H7 (cell line): ENCODE results near the gene ST6GALNAC6. TPM values are rescaled to one million over a fixed set of nuclear protein-coding genes. Genes with fewer than 3 reads are reported as not detected.
A peak's percentile ranks its signal among the peaks of the same experiment; 100 is the strongest.
"Not testable (repeated sequence)": the region's sequence is repeated elsewhere in the genome, so short reads cannot be mapped to it uniquely, and the experiment has no call there.

ENCODE experiments used
- DNase-seq: peaks from one replicate; pipeline ENCODE4 v3.0.0; 2012
- H3K27me3 ChIP-seq: 2 replicates; pipeline ENCODE4 v1.6.0; 2011; ENCODE audit warnings: mild to moderate bottlenecking, low read length; ENCODE audit not compliant: control insufficient read depth, insufficient read depth
- H3K36me3 ChIP-seq: replicated peaks from 2 replicates; pipeline ENCODE4 v1.5.1; 2011; ENCODE audit warnings: low read length; ENCODE audit not compliant: control insufficient read depth, insufficient read depth
- H3K4me3 ChIP-seq: 2 replicates; pipeline ENCODE4 v1.5.1; 2011; ENCODE audit warnings: low read depth, mild to moderate bottlenecking, control low read depth, low read length, moderate library complexity; ENCODE audit not compliant: insufficient read depth
- total RNA-seq: library from RNA; depleted of rRNA; stranded (reverse); fragments of >200 nt; shearing (Covaris generic); gene quantifications from 2 replicates; pipeline ENCODE4 v1.2.3, GENCODE V29; 2014

Gene ST6GALNAC6
- total RNA-seq, 1 experiment from 2014 or later, result 30.6 TPM

DNA sequence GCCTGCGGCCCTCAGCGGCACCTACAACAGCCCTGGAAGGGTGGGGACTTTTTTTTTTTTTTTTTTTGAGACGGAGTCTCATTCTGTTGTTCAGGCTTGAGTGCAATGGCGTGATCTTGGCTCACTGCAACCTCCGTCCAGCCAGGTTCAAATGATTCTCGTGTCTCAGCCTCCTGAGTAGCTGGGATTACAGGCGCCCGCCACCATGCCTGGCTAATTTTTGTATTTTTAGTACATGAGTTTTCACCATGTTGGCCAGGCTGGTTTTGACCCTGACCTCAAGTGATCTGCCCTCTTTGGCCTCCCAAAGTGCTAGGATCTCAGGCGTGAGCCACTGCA is 29.3 kb downstream of the ST6GALNAC6 start:
- H3K36me3 ChIP-seq, H3K4me3 ChIP-seq, DNase-seq, H3K27me3 ChIP-seq: not testable (repeated sequence)

DNA sequence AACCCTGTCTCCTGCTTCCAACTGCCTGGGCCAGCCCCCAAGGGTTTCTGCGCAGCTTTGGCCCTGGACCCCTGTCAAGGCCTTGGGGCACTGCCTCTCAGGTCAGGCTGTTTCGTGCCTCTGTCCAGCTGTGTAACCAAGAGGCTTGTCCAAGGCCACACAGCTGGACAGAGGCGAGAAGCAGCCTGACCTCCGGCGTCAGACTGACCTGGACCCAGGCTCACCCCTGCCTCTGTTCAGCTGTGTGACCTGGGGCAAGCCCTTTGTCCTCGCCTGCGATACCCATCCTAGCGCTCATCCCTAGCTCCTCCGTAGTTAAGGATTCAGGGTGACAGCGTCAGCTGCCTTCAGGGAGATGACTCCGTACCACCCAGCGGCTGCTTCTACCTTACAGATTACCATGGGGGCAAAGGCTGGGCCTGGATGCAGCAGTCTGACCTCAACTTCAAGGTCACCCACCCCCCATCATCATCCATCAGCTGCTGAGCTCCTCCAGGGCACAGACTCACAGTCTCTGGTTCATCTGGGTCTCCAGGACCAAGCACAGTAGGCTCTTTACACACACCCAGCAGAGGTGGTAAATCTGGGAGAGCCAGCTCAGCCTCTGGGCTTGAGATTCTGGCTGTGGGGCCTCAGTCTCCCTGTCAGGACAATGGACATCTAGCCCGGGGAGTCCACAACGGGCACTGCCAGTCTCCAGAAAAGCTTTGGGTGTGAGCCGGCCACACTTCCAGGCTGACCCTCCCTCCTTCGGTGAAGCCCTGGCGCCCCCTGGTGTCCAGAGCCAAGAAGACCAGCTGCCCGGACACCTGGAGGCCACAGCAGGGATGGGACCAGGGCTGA is 29.9 kb downstream of the ST6GALNAC6 start:
- Histone ChIP-seq H3K36me3 (no peaks in the 10 kb centered on the region), H3K4me3 (no peak overlapping the region), H3K27me3 (no peaks in the 10 kb centered on the region)
- peak; percentile 99 for DNase-seq

DNA sequence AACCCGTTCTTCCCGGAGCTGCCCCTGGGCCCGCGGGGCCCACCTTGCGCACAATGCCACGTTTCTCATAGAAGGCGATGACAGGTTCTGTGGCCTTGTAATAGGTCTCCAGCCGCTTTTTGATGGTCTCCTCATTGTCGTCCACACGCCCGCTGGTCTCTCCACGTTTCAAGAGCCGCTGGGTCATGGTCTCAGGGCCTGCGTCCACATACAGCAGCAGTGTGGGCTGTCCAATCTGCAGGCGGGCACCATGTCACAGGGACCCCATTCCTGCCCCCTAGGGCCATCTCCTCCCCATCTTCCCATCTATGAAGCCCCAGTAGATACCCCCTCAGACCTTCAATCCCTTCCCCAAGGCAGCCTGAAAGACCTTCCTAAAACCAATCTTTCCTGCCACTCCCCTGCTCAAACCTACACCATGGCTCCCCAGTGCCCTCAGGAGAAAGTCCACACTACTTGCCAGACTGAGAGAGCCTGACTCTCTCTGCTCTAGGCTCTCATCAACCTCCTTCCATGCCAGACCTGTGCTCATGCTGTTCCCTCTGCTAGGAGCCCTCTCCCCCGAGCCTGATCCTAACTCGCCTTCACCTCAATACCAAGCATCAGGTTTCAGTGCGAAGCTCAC is 31.0 kb downstream of the ST6GALNAC6 start:
- H3K36me3 ChIP-seq, result no peaks in the 10 kb centered on the region
- H3K4me3 ChIP-seq, result no peak overlapping the region
- no peaks in the 10 kb centered on the region for H3K27me3 ChIP-seq
- peak; percentile 70 for DNase-seq

GRCh38 chr9:127867356-127868277 is 31.8 kb downstream of the ST6GALNAC6 start:
- peak; percentile 72 for DNase-seq
- H3K4me3 ChIP-seq, result no peak overlapping the region
- no peaks in the 10 kb centered on the region for H3K36me3 ChIP-seq
- no peaks in the 10 kb centered on the region for H3K27me3 ChIP-seq

DNA sequence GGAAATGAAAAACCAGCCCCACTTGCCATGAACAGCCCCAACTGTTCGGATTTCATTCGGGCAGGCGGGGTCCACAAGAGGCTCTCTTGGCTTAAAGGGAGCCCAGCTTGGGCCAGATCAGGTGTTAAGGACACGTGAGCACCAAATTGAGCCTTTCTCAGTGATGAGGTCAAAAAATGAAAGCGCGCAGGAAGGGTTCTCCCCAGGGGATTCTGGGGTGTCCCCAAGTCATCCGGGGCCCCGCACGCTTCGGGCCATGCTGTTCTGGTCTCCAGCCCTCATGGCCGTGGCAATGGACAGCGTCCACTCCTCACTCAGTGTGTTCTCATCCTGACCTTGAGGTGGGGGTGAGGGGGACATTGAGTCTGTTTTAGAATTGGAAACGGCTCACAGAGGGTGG is 32.9 kb downstream of the ST6GALNAC6 start:
- Histone ChIP-seq H3K27me3 (no peaks in the 10 kb centered on the region), H3K36me3 (no peaks in the 10 kb centered on the region), H3K4me3 (no peak overlapping the region)
- no peak for DNase-seq

DNA sequence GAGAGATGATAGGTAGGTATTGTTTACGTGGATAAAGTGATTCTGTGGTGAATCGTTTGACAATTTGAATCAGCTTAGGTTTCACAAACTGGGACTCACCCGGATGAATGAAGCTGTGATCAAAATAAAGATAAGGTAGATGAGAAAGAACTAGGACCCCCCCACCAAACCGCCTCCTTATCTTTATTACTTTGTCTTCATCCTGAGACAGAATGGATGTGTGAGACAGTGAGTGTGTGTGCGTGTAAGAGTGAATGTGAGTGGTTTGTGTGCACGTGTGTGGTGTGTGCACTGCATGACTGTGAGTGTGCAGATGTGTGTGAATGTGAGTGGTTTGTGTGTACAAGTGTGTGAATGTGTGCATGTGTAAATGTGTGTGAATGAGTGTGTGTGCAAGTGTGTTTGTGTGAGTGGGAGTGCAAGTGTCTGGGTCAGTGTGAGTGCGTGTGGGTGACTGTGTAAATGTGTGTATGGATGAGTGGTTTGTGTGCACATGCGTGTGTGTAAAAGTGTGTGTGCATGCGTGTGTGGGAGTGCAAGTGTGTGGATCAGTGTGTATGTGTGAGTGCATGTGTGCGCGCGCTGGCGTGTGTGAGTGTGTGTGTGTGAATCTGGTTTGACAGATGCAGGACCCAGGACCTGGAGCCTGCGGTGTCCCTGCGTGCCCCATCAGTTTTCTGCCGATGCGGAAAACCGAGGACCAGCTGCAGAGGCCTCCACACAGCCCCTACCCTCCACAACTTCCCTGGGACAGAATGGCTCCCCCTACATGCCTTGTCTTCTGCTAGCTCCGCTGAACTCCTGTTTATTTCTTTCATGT is 33.5 kb downstream of the ST6GALNAC6 start:
- Histone ChIP-seq H3K4me3 (no peak overlapping the region), H3K27me3 (no peaks in the 10 kb centered on the region), H3K36me3 (no peaks in the 10 kb centered on the region)
- DNase-seq, result no peak

GRCh38 chr9:127863191-127863621 is 36.2 kb downstream of the ST6GALNAC6 start:
- no peak for DNase-seq
- no peaks in the 10 kb centered on the region for H3K27me3 ChIP-seq
- H3K4me3 ChIP-seq, result no peak overlapping the region
- H3K36me3 ChIP-seq, result no peaks in the 10 kb centered on the region

DNA sequence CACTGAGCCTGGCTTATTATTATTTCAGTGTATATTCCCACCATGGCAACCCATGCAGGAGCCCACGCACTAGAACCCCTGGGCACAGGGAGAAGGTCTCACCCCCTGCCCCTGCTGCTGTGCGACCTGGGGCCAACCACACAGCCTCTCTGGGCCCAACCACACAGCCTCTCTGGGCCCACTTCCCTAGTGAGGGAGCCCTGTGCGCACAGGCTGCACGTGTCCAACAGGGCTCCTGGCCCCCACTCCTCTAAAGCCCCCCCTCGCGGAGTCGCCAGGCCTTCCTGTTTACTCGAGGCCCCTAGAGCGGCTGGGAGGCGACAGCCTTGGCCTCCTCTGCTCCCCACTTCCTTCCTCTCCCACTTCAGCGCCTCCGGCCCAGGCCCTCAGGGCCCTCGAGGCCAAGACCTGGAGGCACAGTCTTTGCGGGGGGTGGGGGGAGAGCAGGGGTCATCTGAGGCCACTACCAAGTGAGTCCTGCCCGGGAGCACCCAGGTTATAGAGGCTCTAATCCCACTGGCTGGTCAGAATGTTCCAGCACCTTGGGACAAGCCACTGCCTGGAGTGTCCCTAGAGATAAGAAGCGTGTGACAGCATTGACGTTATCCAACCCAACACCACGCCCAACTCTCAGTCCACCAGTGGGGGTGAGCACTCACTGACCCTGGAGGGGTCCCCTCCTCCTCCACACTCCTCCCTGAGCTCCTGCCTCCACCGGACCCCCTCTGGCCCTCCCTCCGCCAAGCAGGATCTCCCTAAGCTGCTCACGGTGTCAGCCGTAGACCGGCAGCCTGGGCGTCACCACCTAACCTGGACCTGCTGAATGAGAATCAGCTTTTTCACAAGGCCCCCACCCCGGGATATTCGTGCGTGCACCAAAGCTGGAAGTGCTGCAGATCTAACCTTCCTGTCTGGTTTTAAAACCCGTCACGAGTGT is 37.1 kb downstream of the ST6GALNAC6 start:
- no peaks in the 10 kb centered on the region for H3K36me3 ChIP-seq
- H3K4me3 ChIP-seq, result no peak overlapping the region
- no peak for DNase-seq
- no peaks in the 10 kb centered on the region for H3K27me3 ChIP-seq

DNA sequence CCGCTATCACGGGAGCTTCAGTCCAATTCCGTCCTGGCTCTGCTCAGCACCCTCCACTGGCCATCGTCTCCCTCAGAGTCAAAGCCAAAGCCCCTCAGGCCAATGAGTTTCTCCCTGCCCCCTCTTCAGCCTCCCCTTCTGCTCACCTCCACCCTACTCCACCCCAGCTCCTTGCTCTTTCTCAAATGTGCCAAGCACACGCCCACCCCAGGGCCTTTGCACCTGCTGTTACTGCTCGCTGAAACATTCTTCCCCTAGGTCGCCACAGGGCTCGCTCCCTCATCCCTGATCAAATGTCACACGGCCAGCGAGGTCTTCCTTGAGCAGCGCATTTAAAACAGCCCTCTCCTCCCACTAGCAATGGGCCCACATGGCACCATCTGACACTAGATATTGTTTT is 38.6 kb downstream of the ST6GALNAC6 start:
- H3K4me3 ChIP-seq, result no peak overlapping the region
- no peaks in the 10 kb centered on the region for H3K36me3 ChIP-seq
- DNase-seq, result no peak

DNA sequence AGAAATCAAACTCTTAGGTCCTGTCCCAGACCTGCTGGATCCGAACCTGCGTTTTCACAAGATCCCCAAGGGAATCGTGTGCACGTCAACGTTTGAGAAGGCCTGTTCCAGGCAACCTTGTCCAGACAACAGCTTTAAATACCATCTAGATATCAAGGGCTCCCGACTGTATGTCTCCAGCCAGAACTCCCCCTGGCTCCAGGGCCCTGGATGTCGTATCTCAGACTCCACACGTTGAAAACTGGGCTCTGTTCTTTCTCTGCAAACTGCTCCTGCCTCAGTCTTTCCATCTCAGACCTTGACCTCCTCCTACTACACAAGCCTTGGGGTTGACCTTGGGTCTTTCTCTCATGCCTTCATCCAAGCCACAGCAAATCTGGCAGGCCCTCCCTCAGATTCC is 39.1 kb downstream of the ST6GALNAC6 start:
- no peak for DNase-seq
- Histone ChIP-seq H3K27me3 (no peaks in the 10 kb centered on the region), H3K36me3 (no peaks in the 10 kb centered on the region), H3K4me3 (no peak overlapping the region)

More for the DNA sequence above, 38.6 kb downstream of the ST6GALNAC6 start:
- no peaks in the 10 kb centered on the region for H3K27me3 ChIP-seq

DNA sequence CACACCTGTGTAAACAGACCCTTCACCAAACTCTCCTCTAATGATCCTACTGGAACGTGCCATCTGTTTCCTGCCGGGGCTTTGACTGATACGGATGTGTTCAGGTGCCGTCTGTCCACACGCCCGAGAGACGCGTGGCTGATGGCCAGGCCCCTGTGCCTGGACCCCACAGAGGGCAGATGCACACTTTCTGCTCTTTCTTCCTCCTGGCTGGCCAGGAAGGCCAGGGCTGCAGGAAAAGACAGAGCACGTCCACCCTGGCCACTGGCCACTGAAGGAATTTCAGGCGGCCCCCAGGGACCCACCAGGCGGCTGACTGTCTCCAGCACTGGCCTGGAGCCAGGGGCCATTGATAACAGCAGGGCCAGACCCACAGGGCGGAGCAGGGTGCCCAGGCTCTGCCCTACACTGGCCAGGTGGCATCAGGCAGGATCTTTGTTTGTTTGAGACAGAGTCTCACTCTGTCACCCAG is 41.3 kb downstream of the ST6GALNAC6 start:
- H3K4me3 ChIP-seq, result no peak overlapping the region
- no peak for DNase-seq
- no peaks in the 10 kb centered on the region for H3K36me3 ChIP-seq
- H3K27me3 ChIP-seq, result no peaks in the 10 kb centered on the region

GRCh38 chr9:127857278-127857677 is 42.1 kb downstream of the ST6GALNAC6 start:
- no peaks in the 10 kb centered on the region for H3K27me3 ChIP-seq
- no peak for DNase-seq
- no peak overlapping the region for H3K4me3 ChIP-seq
- no peaks in the 10 kb centered on the region for H3K36me3 ChIP-seq

DNA sequence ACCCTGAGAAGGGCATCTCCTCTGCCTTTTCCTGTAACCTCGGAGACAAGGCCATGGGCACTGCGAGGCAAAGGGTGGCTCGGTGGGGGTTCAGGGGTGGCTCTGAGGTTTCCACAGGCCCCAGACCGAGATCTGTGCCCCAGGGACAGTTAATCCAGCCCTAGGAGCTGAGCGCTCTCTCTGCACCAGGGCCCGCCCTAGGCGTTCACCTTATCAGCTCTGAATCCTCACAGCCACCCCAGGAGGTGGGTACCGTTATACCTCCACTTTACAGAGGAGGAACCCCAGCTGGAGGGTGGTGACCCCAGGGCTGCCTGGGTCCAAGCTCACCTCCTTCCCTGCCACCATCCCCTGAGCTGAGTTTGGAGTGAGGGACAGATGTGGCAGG is 42.7 kb downstream of the ST6GALNAC6 start:
- Histone ChIP-seq H3K4me3 (no peak overlapping the region), H3K27me3 (no peaks in the 10 kb centered on the region), H3K36me3 (no peaks in the 10 kb centered on the region)
- no peak for DNase-seq
